ENCODE results near the gene ARHGAP27.

ARHGAP27 gene

DNA sequence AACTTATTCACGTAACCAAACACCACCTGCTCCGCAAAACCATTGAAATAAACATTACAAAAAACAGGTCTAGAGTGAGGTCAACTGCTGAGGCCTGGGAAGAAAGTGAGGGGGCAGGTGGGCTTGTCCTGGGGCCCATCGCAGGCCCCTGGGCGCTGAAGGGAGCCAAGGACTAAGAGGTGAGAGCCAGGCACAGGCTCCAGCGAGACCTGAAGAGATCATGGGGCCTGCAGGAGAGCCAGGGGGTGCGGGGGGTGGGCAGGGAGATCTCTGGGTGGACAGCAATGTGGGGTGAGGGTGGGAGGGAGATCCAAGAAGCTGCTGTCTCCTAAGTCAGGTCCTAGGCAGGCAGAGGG lies 7.9 kb downstream of the ARHGAP27 start:
- TF ChIP-seq, protein P1, sequence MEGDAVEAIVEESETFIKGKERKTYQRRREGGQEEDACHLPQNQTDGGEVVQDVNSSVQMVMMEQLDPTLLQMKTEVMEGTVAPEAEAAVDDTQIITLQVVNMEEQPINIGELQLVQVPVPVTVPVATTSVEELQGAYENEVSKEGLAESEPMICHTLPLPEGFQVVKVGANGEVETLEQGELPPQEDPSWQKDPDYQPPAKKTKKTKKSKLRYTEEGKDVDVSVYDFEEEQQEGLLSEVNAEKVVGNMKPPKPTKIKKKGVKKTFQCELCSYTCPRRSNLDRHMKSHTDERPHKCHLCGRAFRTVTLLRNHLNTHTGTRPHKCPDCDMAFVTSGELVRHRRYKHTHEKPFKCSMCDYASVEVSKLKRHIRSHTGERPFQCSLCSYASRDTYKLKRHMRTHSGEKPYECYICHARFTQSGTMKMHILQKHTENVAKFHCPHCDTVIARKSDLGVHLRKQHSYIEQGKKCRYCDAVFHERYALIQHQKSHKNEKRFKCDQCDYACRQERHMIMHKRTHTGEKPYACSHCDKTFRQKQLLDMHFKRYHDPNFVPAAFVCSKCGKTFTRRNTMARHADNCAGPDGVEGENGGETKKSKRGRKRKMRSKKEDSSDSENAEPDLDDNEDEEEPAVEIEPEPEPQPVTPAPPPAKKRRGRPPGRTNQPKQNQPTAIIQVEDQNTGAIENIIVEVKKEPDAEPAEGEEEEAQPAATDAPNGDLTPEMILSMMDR (IDR thresholded peaks at IDR 0.05), result no peak
- no peaks in the 10 kb centered on the region for H3K9me3 ChIP-seq
- H3K4me3 ChIP-seq, result no peak overlapping the region
- H3K27me3 ChIP-seq, result peaks cover 0 to 33% of the 10 kb centered on the region in 2 donors
- intact Hi-C loops (cut with DNase I; ENCODE audit: low total_unique reads), result no loop called here
- peaks cover 0 to 27% (median 13%) of the 10 kb centered on the region in 4 donors for H3K4me1 ChIP-seq
- H3K36me3 ChIP-seq, result no peaks in the 10 kb centered on the region
- no peak overlapping the region for H3K27ac ChIP-seq
- no peak for DNase-seq

DNA sequence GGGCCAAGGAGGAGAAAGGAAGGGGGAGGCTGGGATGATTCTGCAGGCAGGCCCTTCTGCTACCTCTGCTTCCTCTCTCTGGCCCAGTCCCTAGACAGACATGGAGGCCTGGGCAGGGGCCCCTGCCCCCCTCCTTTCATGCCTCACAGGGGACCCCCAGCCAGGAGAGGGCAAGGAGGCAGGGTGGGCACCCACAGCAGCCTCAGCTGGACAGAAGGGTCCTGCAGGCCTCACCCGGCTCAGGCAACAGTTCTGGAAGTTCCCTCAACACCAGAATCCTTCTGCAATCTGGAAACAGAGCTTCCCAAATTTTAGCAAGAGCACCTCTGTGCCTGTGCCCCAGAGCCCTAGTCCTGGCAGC lies 8.7 kb downstream of the ARHGAP27 start:
- TF ChIP-seq, protein P1 (IDR thresholded peaks at IDR 0.05), result no peak
- Histone ChIP-seq H3K4me3 (no peak overlapping the region), H3K27ac (no peak overlapping the region), H3K4me1 (peaks cover 0 to 22% (median 9%) of the 10 kb centered on the region in 4 donors), H3K36me3 (no peaks in the 10 kb centered on the region), H3K9me3 (no peaks in the 10 kb centered on the region), H3K27me3 (peaks cover 0 to 25% of the 10 kb centered on the region in 2 donors)
- DNase-seq, result no peak
- intact Hi-C loops (cut with DNase I; ENCODE audit: low total_unique reads), result no loop called here

DNA sequence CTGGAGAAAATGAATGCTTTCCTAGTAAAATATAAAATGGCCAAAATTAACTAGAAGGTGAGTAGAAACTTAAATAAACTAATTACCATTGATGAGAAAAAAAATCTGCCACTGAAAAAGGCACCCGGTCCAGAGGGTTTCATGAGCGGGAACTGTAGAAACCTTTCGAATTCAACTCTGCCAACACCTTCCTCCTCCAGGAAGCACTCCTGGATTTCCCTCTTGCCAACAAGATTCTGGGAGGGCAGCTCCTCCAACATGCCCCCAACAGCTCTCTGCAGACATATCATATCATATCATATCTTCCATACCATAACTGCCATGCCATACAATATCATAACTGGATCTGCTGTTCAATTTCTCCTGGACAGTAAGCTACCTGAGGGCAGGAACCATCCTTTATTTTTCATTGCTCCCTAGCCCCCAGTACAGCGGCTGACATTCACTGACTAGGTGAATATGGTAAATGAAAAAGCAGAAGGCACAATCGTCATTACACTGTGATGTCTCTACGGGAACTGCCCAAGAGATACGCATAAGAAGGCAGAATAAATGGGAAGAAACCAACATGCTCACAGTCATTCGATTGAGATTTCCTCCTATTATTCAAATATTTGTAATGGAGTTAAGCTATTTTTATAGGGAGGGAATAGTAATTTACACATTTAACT lies 9.2 kb downstream of the ARHGAP27 start:
- intact Hi-C loops (cut with DNase I; ENCODE audit: low total_unique reads), result no loop called here
- TF ChIP-seq, protein P1 (IDR thresholded peaks at IDR 0.05), result no peak
- Histone ChIP-seq H3K4me3 (no peak overlapping the region), H3K27me3 (peaks cover 0 to 20% of the 10 kb centered on the region in 2 donors), H3K9me3 (no peaks in the 10 kb centered on the region), H3K27ac (no peak overlapping the region), H3K4me1 (peaks cover 0 to 17% (median 6%) of the 10 kb centered on the region in 4 donors), H3K36me3 (no peaks in the 10 kb centered on the region)
- no peak for DNase-seq

DNA sequence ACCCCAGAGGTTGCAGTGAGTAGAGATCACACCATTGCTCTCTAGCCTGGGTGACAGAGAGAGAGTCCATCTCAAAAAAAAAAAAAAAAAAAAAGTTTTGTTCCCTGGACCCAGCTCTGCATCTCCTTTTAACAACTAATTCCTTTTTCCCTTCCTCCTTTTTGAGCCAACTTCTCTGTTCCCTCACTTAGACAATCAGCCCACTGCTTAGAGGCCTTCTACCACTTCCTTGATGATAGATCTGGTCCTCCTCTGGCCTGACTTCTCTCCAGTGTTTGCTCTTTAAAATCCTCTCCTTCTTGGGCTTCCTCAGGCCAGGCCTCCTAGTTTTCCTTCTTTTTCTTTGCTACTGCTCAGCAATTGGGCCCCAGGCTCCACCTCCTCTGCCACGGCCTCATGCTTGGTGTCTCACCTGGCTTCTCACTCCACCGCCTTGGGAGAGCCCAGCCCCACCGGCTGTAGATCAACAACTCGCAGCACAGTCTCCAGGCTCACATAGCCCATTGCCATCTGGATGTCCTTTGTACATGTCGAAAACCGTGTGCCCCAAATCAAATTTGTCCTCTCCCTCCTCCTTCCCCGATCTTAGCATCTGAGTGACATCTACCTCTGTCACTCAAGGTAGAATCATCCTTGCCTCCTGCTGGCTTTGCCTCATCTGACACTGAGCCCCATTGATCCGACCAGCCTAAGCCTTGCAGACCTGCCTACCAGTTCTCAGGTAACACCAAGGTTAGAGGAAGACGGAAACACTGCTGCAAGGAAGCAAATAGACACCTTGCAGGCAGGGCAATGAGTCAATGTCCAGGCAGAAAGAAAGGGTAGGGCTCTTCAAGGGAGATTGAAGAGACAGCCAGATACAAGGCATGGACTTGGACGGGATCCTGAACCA lies 17.4 kb downstream of the ARHGAP27 start:
- intact Hi-C loops (cut with DNase I; ENCODE audit: low total_unique reads), result no loop called here
- H3K27me3 ChIP-seq, result peaks cover 0 to 3% of the 10 kb centered on the region in 2 donors
- H3K36me3 ChIP-seq, result no peaks in the 10 kb centered on the region
- H3K4me1 ChIP-seq, result no peaks in the 10 kb centered on the region
- no peaks in the 10 kb centered on the region for H3K9me3 ChIP-seq
- TF ChIP-seq, protein P1 (IDR thresholded peaks at IDR 0.05), result no peak
- DNase-seq, result no peak
- H3K27ac ChIP-seq, result no peak overlapping the region
- no peak overlapping the region for H3K4me3 ChIP-seq

DNA sequence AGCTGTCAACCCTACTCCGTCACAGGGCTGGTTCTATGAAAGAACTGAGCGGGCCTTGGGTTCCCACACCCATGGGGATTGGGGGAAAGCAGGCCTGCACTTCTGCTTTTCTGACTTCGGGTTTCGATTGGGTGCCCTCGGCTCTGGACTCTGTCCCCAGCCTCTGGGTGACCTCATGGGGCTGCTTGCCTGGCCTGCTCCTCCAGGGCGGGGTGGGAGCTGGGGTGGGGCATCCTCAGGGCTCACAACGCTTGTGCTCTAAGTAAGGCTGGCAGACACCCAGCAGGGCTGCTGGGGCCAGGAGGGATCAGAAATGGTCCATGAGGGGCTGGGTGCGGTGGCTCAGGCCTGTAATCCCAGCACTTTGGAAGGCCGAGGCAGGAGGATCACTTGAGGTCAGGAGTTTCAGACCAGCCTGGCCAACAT lies 19.2 kb downstream of the ARHGAP27 start:
- H3K36me3 ChIP-seq, result no peaks in the 10 kb centered on the region
- intact Hi-C loops (cut with DNase I; ENCODE audit: low total_unique reads), result no loop called here
- peaks cover 0 to 3% of the 10 kb centered on the region in 2 donors for H3K27me3 ChIP-seq
- no peak overlapping the region for H3K4me3 ChIP-seq
- H3K9me3 ChIP-seq, result no peaks in the 10 kb centered on the region
- H3K4me1 ChIP-seq, result peaks cover 0 to under 1% (median 0%) of the 10 kb centered on the region in 4 donors
- peak; percentile 61 to 81 for DNase-seq
- TF ChIP-seq, protein P1 (IDR thresholded peaks at IDR 0.05), result no peak
- H3K27ac ChIP-seq, result no peak overlapping the region

Data from tibial artery (tissue), 4 donors.